GM21526 (cell line): ENCODE data around the gene PPP1R3F.
A peak's percentile ranks its signal among the peaks of the same experiment; 100 is the strongest.

ENCODE experiments used
- ATAC-seq: cut with Tn5 transposase; IDR thresholded peaks from one replicate; pipeline ENCODE4 v1.9.1; 2021; ENCODE audit warnings: moderate library complexity; ENCODE audit not compliant: unreplicated experiment, low FRiP score

The PPP1R3F gene

GRCh38 chrX:49249071-49249470 lies 20.5 kb upstream of the PPP1R3F start:
- no peak for ATAC-seq

DNA sequence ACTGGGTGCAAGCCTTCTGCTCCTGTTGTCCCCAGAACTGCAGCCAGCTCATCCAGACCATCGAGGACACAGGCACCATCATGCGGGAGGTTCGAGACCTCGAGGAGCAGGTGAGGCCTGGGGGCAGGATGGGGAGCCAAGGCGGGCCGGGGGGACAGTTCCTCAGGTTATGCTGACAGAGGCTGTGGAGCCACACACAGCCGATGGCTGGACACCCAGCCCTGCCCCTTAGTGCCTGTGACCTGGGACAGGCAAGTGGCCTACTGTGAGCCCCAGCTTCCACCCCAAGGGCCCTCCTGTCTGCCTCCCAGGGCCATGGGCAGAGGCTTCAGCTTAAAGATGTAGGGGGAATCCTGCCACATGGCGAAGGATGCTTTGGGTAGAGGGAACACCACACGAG lies 20.0 kb upstream of the PPP1R3F start:
- no peak for ATAC-seq

- ATAC-seq, result no peak
Measured at GRCh38 chrX:49250066-49250465, 19.5 kb upstream of the PPP1R3F start.

DNA sequence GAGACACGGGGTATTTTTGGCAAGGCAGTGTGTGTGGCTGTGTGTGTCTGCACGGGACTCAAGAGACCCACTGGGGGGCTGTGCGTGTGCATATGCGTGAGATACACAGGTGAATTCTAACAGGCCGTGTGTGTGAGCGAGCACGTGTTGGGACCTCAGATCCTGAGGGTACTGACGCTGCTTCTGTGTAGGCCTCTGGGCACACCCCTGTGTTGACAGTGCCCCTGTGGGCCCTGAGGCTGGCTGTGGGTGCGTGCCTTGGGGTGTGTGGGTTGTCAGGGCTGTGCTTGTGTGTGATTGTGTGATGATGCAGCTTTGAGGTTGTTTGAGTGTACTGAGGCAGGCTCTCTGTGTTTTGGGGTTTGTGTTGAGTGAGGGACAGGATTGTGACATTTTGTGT lies 19.0 kb upstream of the PPP1R3F start:
- ATAC-seq, result no peak

DNA sequence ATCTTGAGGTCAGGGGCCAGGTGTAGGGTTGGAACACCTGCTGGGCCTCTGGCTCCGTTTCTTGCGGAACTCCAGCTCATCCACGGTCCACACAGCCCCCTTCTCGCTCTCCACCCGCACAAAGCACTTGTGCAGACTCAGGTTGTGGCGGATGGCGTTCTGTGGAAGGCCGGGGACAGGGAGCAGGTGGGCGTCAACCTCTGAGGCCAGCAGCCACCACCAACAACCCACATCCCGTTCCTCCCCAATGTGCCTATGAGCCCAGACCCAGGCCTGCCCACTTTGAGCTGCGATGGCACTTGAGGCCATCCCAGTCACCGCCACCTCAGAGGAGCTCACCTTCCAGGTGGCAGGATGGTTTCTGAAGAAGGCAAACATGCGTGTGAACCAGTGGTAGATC lies 18.3 kb upstream of the PPP1R3F start:
- no peak for ATAC-seq

GRCh38 chrX:49254639-49255038 lies 15.0 kb upstream of the PPP1R3F start:
- no peak for ATAC-seq

DNA sequence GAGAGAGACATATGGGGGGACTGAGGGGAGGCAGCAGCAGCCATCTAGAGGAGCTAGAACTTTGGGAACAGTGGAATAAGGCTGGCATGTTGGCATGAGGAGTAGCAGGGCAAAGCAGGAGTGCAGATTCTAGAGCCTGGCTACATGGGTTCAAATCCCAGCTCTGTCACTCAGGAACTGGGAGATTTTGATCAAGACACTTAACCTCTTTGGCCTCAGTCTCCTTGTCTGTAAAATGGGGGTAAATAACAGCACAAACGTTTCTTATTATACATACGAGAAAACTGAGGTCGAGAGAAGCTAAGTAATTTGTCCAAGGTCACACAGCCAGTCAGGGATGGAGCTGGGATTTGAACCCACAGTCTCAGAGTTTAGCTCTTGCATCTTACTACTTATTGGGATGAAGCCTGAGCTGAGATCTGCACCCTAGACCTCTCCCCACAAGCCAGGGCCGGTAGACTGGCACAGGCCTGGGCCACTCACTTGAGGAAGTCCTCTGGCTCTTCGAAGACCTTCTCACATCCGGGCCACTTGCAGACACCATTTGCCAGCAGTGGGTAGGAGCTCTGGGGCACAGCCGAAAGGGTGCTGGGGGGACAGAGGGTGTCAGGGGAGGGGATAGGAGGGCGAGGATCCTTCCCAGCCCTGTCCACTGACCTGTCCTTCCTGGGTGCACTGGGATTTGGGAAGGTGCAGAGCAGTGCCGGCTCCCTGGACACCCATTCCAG lies 13.2 kb upstream of the PPP1R3F start:
- no peak for ATAC-seq

GRCh38 chrX:49257074-49257790 lies 12.4 kb upstream of the PPP1R3F start:
- ATAC-seq, result no peak

GRCh38 chrX:49257846-49258748 lies 11.5 kb upstream of the PPP1R3F start:
- ATAC-seq, result no peak

DNA sequence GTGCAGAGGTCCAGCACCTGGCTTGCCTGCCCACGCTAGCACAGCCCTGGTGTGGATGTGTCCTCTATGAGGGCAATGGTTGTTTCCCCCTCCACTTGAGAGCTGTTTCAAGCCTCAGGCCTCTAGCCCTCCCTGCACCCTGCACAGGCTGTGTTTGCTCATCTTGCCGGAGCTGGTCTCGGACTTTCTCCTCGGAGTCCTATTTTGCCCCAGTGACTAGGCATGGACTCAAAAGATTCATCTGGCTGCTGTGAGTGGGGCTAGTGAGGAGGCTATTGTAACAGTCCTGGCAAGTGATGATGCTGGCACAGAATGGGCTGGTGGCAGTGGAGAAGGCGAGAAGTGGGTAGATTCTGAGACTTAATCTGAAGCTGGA lies 10.9 kb upstream of the PPP1R3F start:
- no peak for ATAC-seq

DNA sequence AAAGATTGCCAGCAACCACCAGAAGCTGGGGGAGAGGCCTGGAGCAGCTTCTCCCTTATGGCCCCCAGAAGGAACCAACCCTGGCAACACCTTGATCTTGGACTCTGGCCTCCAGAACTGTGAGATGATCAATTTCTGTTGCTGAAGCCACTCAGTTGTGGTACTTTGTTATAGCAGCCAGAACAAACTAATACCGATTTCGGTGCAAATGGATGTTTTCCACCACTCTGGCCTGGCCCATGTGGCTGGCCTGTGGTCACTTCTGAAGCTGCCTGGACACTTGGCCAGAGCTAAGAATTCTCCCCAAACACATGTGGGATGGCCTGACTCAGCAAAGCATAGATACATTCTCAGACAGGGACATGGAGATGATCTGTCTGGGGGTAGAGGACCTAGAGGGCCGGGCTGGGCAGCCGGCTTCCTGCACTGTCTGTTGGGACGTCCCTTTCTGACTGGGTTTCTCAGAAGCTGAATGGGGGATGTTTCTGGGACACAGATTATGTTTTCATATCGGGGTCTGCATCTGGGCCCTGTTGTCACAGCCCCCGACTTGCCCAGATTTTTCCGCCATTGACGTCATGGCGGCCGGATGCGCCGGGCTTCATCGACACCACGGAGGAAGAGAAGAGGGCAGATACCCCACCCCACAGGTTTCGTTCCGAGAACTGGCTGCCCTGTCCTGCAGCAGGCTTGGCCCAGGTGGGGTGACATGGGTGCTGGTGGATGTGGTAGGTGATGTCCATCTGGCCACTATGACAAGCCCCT lies 9.2 kb upstream of the PPP1R3F start:
- no peak for ATAC-seq

DNA sequence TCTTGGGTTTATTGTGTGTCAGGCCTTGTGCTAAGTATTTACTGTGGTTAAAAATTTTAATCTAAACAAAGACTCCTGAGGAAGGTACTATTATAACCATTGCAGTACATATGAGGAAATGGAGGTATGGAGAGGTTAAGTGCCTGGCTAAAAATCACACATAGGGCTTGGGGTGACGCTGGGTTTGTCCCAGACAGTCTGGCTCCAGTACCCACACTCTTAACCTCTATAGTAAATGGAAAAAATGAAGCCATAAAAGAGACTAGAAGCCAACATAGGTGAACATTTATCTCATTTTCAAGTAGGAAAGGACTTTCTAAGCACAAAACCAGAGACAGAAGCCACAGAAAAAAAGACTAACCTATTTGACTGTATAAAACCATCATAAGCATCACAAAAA lies 7.0 kb upstream of the PPP1R3F start:
- no peak for ATAC-seq

DNA sequence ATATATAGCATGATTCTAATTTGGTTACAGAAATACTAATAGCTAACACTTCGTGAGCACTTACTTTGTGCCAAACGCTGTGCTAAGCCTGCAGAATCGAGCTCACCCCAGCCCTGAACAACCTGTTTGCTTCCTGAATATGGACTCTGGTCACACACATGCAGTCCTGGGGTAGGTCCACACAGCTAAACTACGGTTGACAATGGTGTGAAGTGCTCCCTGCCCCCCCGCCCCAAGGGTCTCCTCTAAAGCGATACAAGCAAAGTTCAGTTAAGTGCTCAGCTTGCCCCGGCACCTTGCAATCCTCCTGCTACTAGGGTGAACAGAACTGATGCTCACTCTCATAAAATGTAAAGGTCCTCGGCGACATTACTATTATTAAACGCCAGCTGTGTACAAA lies 6.0 kb upstream of the PPP1R3F start:
- no peak for ATAC-seq

DNA sequence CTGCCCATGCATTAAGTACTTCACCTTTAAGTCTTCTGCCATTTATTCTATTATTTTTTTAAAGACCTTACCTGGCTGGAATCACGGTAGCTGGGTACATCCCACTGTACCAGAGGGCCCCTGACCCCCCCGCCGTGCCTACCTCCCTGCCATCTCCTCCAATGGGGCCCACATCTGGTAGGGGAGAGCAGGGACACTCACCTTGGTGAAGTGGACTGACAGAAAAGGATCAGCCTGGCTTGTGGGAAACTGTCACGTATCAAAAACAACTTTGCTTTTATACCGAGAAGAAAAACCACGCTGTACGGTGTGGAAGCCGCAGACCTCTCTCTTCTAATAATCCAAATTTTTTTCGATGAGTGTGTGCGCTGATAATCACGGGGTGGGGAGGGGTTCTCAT lies 5.1 kb upstream of the PPP1R3F start, which contains the start of gene FOXP3:
Gene FOXP3, minus strand, starts transcription at position 251 of the 400 bp plus-strand sequence. CDS start 6,205 bp downstream, outside the sequence.
- ATAC-seq, result no peak

DNA sequence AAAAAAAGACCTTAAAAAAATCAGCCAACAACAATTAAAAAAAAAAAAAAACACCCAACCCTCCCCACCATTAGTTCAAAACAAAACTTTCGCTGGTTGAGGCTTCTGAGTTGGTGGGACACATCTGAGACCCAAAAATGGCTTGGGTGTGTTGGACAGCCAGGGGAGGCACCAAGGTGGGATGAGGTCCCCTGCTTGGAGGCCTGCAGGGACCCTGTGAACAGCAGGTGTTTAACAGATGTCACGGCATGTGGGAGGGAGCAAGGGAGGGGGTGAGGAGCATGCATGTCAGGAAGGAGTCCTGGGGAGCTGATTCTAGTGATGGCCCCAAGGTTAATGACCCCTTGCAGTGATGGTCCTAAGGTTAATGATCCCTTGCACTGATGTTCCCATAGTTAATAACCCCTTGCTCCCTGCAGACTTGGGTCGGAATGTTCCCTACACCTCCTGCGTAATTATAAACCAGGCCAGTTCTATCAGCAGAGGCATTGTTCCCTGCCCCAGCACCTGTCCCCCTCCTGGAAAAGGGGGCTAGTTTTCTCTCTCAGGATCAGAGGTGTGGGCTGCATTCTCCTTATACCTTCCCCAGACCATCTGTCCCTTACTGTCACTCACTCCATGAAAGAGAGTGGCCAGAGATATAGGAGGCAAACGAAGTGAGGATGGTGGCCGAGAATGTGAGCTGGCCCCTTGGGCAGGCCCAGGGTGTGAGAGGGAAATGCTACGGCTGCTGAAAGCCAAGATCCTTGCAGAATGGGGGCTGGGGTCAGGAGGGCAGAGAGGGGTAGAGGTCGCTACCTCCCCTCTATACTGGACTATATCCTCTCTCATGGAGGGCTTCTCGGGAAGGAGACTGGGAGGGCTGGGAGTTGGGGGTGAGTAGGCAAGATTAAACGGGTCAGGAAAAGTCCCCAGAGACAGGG lies 2.8 kb upstream of the PPP1R3F start:
- no peak for ATAC-seq

- no peak for ATAC-seq
Measured at GRCh38 chrX:49268702-49269009, 937 bp upstream of the PPP1R3F start.

DNA sequence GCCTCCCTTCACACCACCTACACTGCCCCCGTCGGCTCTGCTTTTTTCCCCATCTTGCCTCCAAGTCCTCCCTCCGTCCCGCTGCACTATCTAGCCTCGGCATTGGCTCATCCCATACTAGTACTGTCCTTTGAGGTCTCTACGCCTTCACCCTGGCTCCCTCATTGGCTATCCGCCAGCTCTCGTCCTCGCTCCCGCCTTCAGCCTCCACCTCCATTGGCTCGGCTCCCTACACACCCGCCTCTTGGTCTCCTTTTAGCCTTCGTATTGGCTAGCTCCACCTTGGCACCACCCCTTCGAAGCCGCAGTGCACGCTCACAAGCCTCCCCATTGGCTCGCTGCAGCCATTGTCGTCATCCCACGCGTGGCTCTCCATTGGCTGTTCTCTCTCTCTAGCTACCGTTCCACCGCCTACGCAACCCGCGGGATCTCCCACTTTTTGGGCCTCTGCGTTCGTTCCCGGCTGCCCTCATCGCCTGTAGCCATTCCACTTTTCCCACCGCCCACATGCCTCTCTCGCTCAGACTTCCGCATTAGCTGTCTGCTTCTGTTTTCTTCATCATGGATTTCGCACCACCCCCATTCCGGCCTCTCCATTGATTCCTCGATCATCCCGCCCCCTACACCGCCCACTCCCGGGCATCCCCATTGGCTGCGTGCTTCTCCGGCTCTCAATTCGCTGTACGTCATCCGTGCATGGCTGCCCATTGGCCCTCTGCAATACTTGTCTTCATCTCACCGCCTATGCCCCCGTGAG lies 405 bp upstream of the PPP1R3F start:
- peak; percentile 80 for ATAC-seq

- no peak for ATAC-seq
Measured at GRCh38 chrX:49270249-49270921, 792 bp downstream of the PPP1R3F start.
